Suprapubic skin (tissue), 4 donors: ENCODE measurements around the gene HOXB5. TPM values are rescaled to one million over a fixed set of nuclear protein-coding genes. Genes with fewer than 3 reads are reported as not detected.

ENCODE experiments used
- DNase-seq, 2 donors: peaks; one replicate each; pipeline ENCODE4 v3.0.0-alpha.2; 2019; ENCODE audit warnings: low spot score in 2 of 2
- H3K27ac ChIP-seq: fragments of 200-600 bp; sonication (generic); one replicate; pipeline ENCODE4 v1.5.1; 2019
- H3K27me3 ChIP-seq: fragments of 200-600 bp; sonication (generic); one replicate; pipeline ENCODE4 v1.5.1; 2019
- H3K36me3 ChIP-seq: fragments of 200-600 bp; sonication (generic); one replicate; pipeline ENCODE4 v1.5.1; 2019
- H3K4me1 ChIP-seq: fragments of 200-600 bp; sonication (generic); one replicate; pipeline ENCODE4 v1.5.1; 2019
- H3K4me3 ChIP-seq: fragments of 200-600 bp; sonication (generic); one replicate; pipeline ENCODE4 v1.5.1; 2019; ENCODE audit warnings: mild to moderate bottlenecking
- H3K9me3 ChIP-seq: fragments of 200-600 bp; sonication (generic); one replicate; pipeline ENCODE4 v1.5.1; 2019
- EP300 ChIP-seq: sonication (generic); formaldehyde crosslinking; IDR thresholded peaks from one replicate; pipeline ENCODE4 v1.6.1; 2017; ENCODE audit warnings: antibody characterized with exemption
- POLR2A ChIP-seq, 2 donors: fragments of 450-650 bp; IDR thresholded peaks; one replicate each; pipeline ENCODE4 v1.6.1; 2017; ENCODE audit warnings: antibody characterized with exemption in 2 of 2, mild to moderate bottlenecking in 2 of 2, moderate library complexity in 2 of 2
- POLR2AphosphoS5 ChIP-seq, 3 donors: sonication (generic); formaldehyde crosslinking; IDR thresholded peaks; one replicate each; pipeline ENCODE4 v1.6.1; 2017; ENCODE audit warnings: antibody characterized with exemption in 3 of 3
- WGBS: methylation state at CpG from one replicate; pipeline ENCODE4 v1.1.5; 2018; 5-methylcytosine and 5-hydroxymethylcytosine counted together
- total RNA-seq, 4 donors: library from RNA; depleted of rRNA; stranded (reverse); fragments of >200 nt; gene quantifications; one replicate each; pipeline ENCODE4 v1.1.0, GENCODE V29; 2016
- TF ChIP-seq, protein P1 (sequence below), 2 donors: fragments of 200-600 bp in 1 of 2; fragments of 450-650 bp in 1 of 2; sonication (generic) in 1 of 2; IDR thresholded peaks; one replicate each; pipeline ENCODE4 v1.5.1; 2016 to 2019; ENCODE audit warnings: antibody characterized with exemption in 2 of 2, mild to moderate bottlenecking in 1 of 2, moderate library complexity in 1 of 2

The HOXB5 gene
- total RNA-seq, 4 donors from 2014 or later, result 0.72 to 0.80 TPM; not detected in 2

DNA sequence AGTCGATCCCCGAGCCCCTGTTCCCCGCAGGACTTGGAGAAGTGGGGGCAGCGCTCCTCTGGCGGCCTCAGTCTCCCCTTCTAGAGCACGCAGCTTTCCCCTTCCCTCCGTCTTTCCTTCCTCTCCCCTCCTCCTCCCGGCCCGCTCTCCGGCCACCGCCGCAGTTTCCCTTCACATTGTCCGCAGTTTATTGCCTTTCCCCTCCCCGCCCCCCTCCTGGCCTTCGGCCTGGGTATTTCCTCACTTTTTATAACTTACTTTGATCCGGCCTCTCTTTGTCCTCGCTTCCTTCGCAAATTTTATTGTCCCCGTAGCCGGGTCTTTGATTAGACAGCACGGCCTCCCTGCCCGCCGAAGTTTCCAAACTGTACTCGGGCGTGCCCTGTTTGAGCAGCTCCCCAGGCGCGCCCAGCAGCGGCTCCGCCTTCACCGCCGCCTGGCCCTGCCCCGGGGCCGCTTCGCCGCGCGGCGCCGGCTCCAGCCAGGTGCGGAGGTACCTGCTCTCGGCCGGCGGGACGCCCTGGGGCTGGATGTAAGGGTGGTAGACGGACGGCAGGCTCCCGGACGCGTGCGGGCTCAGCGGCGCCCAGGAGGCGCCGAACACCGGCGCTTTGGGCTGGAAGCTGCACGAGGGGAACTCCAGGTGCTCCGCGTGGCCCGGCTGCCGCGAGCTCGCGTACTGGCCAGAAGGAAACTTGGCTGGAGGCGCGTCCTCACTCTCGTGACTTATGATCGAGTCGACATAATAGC is 32.1 kb upstream of the HOXB5 start:
- Histone ChIP-seq H3K4me3 (peak overlapping the region; percentile 53), H3K9me3 (no peaks in the 10 kb centered on the region), H3K36me3 (no peaks in the 10 kb centered on the region), H3K27me3 (peaks cover 100% of the 10 kb centered on the region), H3K4me1 (peaks cover 25% of the 10 kb centered on the region), H3K27ac (no peak overlapping the region)
- under 1% methylated on average over 30 of the region's 69 CpGs for WGBS
- no peak for DNase-seq
- TF ChIP-seq POLR2AphosphoS5 (IDR thresholded peaks at IDR 0.05) (no peak), POLR2A (IDR thresholded peaks at IDR 0.05) (no peak), EP300 (no peak)
- TF ChIP-seq, protein P1, sequence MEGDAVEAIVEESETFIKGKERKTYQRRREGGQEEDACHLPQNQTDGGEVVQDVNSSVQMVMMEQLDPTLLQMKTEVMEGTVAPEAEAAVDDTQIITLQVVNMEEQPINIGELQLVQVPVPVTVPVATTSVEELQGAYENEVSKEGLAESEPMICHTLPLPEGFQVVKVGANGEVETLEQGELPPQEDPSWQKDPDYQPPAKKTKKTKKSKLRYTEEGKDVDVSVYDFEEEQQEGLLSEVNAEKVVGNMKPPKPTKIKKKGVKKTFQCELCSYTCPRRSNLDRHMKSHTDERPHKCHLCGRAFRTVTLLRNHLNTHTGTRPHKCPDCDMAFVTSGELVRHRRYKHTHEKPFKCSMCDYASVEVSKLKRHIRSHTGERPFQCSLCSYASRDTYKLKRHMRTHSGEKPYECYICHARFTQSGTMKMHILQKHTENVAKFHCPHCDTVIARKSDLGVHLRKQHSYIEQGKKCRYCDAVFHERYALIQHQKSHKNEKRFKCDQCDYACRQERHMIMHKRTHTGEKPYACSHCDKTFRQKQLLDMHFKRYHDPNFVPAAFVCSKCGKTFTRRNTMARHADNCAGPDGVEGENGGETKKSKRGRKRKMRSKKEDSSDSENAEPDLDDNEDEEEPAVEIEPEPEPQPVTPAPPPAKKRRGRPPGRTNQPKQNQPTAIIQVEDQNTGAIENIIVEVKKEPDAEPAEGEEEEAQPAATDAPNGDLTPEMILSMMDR (IDR thresholded peaks at IDR 0.05), result no peak

DNA sequence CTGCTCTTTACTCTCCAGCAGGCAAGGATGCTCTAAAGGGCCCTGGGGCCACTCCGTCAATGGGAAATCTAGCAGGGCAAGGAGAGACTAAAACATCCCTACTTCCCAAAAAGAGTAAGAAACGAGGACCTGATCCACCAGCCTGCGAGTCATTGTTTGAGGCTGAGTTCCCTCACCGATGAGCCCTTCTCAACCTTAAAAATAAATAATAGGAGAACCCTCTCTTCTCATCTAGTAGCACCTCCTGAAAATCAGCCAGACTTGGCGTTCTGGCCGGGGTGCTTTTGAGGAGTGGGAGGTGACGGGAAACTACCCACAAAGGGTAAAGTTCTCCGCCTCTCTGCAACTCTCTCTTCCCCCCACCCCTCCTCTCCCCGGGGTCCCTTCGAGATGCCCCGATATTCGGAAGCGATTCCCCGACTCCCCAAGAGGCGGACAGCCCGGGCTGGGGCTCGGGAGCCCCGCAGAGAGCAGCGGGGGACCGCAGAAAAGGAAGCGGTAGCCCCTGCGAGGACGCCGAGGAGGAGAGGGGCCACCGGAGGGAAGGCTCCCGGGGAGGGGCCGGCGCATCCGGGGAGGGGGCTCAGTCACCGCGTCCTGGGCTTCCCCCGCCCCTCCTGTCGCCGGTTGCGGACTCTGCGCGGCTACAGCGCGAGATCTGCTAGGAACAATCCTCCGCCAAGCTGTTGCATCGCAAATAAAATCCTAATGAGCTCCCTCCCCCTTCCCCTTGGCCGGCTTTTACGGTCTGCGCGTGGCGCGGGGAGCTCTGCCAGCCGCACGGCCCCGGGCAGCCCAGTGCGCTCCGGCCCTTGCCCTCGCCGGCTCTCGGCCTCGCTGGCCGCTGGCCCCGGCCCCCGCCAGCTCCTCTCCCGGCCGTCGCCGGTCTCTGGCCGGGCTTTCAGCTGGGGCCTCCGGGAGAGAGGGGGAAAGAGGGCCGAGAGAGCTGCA is 31.2 kb upstream of the HOXB5 start:
- Histone ChIP-seq H3K27me3 (peaks cover 100% of the 10 kb centered on the region), H3K9me3 (no peaks in the 10 kb centered on the region)
- WGBS, result 13% methylated on average over 14 of the region's 66 CpGs

DNA sequence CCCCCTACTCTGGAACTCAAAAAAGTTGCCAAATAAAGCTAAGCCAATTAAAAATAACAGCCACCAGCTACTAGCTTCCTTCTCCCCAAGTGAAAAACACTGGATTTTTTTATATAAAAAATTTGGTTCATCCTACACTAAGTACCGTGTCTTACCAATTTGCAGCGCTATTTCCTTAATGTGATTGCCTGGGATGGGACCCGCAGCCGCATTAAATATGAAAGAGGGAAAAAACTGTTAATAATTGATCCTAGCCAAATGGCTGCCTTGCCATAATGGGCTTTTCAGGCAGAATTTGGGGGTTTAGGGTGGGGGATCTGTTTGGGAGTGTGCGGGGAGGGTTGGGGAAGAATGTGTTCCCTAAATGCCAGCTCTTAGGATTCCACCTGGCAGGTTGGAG is 30.5 kb upstream of the HOXB5 start:
- TF ChIP-seq, protein P1 (IDR thresholded peaks at IDR 0.05), result no peak
- no peak for TF ChIP-seq POLR2A (IDR thresholded peaks at IDR 0.05)
- H3K4me1 ChIP-seq, result peaks cover 27% of the 10 kb centered on the region
- no peak overlapping the region for H3K27ac ChIP-seq
- H3K36me3 ChIP-seq, result no peaks in the 10 kb centered on the region
- 50% methylated on average over 5 of the region's 5 CpGs for WGBS
- H3K4me3 ChIP-seq, result no peak overlapping the region
- H3K9me3 ChIP-seq, result no peaks in the 10 kb centered on the region
- H3K27me3 ChIP-seq, result peaks cover 100% of the 10 kb centered on the region
- no peak for DNase-seq

More for the DNA sequence above, 31.2 kb upstream of the HOXB5 start:
- Histone ChIP-seq H3K27ac (no peak overlapping the region), H3K36me3 (no peaks in the 10 kb centered on the region), H3K4me1 (peaks cover 25% of the 10 kb centered on the region), H3K4me3 (peak overlapping the region; percentile 53)
- TF ChIP-seq EP300 (no peak), POLR2A (IDR thresholded peaks at IDR 0.05) (no peak), POLR2AphosphoS5 (IDR thresholded peaks at IDR 0.05) (no peak)
- TF ChIP-seq, protein P1 (IDR thresholded peaks at IDR 0.05), result no peak
- DNase-seq, result no peak

DNA sequence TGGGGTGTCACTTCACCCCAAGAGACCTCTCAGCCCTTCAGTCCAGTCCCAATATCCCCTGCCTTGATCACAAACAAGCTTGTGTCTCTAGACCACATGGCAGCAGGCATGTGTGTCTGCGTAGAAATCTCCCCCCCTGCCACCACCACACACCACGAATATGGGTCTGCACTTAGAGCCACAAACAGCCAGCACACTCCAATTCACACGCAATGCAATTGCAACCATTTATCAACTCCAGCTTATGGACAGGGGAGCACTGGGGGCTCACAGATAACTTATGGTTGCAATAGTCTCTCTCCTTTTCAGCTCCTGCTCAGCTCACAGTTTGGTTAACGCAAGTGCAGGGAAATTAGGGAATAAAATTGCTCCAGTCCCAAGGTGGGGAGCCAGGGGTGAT is 30.0 kb upstream of the HOXB5 start:
- no peaks in the 10 kb centered on the region for H3K36me3 ChIP-seq
- H3K9me3 ChIP-seq, result no peaks in the 10 kb centered on the region
- peaks cover 100% of the 10 kb centered on the region for H3K27me3 ChIP-seq
- TF ChIP-seq POLR2A (IDR thresholded peaks at IDR 0.05), result no peak
- TF ChIP-seq, protein P1 (IDR thresholded peaks at IDR 0.05), result no peak
- TF ChIP-seq EP300, result no peak
- no peak for TF ChIP-seq POLR2AphosphoS5 (IDR thresholded peaks at IDR 0.05)
- DNase-seq, result no peak
- 47% methylated on average over 4 of the region's 4 CpGs for WGBS
- no peak overlapping the region for H3K4me3 ChIP-seq
- peaks cover 33% of the 10 kb centered on the region for H3K4me1 ChIP-seq
- H3K27ac ChIP-seq, result no peak overlapping the region

DNA sequence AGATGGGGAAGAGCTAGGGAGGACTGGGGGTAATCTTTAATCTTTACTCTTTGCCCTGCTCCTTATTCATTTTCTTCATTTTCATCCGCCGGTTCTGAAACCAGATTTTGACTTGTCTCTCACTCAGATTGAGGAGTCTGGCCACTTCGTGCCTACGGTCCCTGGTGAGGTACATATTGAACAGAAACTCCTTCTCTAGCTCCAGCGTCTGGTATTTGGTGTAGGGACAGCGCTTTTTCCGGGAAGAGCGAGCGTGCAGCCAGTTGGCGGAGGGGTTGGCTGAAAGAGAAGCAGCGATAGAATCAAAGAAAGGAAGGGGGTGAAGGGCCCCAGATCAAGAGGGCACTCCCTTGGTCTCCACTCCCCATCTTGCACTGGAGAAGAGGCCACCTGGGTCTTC is 29.3 kb upstream of the HOXB5 start:
- Histone ChIP-seq H3K27ac (no peak overlapping the region), H3K27me3 (peaks cover 100% of the 10 kb centered on the region), H3K36me3 (no peaks in the 10 kb centered on the region), H3K4me1 (peaks cover 40% of the 10 kb centered on the region), H3K9me3 (no peaks in the 10 kb centered on the region), H3K4me3 (no peak overlapping the region)
- 68% methylated on average over 11 of the region's 11 CpGs for whole genome bisulfite sequencing
- DNase-seq, result no peak
- TF ChIP-seq, protein P1 (IDR thresholded peaks at IDR 0.05), result no peak
- TF ChIP-seq EP300 (no peak), POLR2AphosphoS5 (IDR thresholded peaks at IDR 0.05) (no peak), POLR2A (IDR thresholded peaks at IDR 0.05) (no peak)
